Endothelial cell of umbilical vein (primary cell): ENCODE results near the gene KASH5. TPM values are rescaled to one million over a fixed set of nuclear protein-coding genes. Genes with fewer than 3 reads are reported as not detected.

Source experiments
- BruUV-seq: library from RNA; stranded (reverse); fragments of 400-500 nt; replicated peaks from 2 replicates; lab custom pipeline; 2021; lab: Mats Ljungman, UMichigan
- CTCF ChIA-PET: fragments of 300-600, 350-600 bp; sonication (Branson Sonifier 250); formaldehyde crosslinking; loops from one replicate; lab custom pipeline; 2021; ENCODE audit warnings: antibody characterized with exemption, inconsistent platforms; lab: Charles Lee
- POLR2A ChIA-PET: fragments of 300-600, 350-600 bp; sonication (Branson Sonifier 250); formaldehyde crosslinking; loops from one replicate; lab custom pipeline; 2021; ENCODE audit warnings: antibody characterized with exemption, inconsistent platforms; lab: Charles Lee
- DNase-seq: peaks from one replicate; pipeline ENCODE4 v3.0.0-alpha.2; 2011; ENCODE audit warnings: low read depth, low spot score
- FAIRE-seq: peaks from 2 replicates; lab custom pipeline; 2011; peaks lifted over from hg19 to GRCh38; lab: Jason Lieb, UNC
- H2AFZ ChIP-seq: 2 replicates; pipeline ENCODE4 v1.6.0; 2012; ENCODE audit warnings: low read depth, low read length, control low read depth, inconsistent platforms
- H3K27ac ChIP-seq: 2 replicates; pipeline ENCODE4 v1.5.1; 2011; ENCODE audit warnings: low read depth, mild to moderate bottlenecking, control low read depth, low read length, moderate library complexity; ENCODE audit not compliant: insufficient read depth
- H3K27me3 ChIP-seq, 2 experiments: 2 replicates each; pipeline versions ENCODE4 v1.6.0 to v1.6.1; 2011; ENCODE audit warnings: low read length in 2 of 2, mixed read lengths in 1 of 2; ENCODE audit not compliant: control insufficient read depth in 2 of 2, insufficient read depth in 2 of 2
- H3K36me3 ChIP-seq, 2 experiments: 2 replicates in 1 of 2; 3 replicates in 1 of 2; pipeline ENCODE4 v1.5.1; 2011; ENCODE audit warnings: low read length in 2 of 2, mild to moderate bottlenecking in 1 of 2, moderate library complexity in 1 of 2; ENCODE audit not compliant: control insufficient read depth in 2 of 2, insufficient read depth in 2 of 2; ENCODE audit errors: extremely low read depth in 1 of 2
- H3K4me1 ChIP-seq: 3 replicates; pipeline ENCODE4 v1.5.1; 2011; ENCODE audit warnings: mild to moderate bottlenecking, low read length; ENCODE audit not compliant: control insufficient read depth, insufficient read depth; ENCODE audit errors: extremely low read depth
- H3K4me2 ChIP-seq: 2 replicates; pipeline ENCODE4 v1.6.1; 2011; ENCODE audit warnings: low read length, control low read depth, mixed read lengths; ENCODE audit not compliant: insufficient read depth
- H3K4me3 ChIP-seq, 3 experiments: fragments of 200-600 bp in 1 of 3; sonication (generic), shearing (Covaris generic) in 1 of 3; replicated peaks in 1 of 3; 2 replicates each; pipeline ENCODE4 v1.5.1; 2011 to 2016; ENCODE audit warnings: control low read depth in 3 of 3, low read length in 3 of 3, mild to moderate bottlenecking in 2 of 3, inconsistent platforms in 1 of 3, low read depth in 1 of 3, moderate library complexity in 1 of 3; ENCODE audit not compliant: insufficient read depth in 1 of 3
- H3K79me2 ChIP-seq: 2 replicates; pipeline ENCODE4 v1.6.0; 2012; ENCODE audit warnings: low read length, inconsistent platforms; ENCODE audit not compliant: control insufficient read depth, insufficient read depth
- H3K9ac ChIP-seq: replicated peaks from 2 replicates; pipeline ENCODE3; 2011; ENCODE audit warnings: low read length, control low read depth; ENCODE audit not compliant: insufficient read depth; ENCODE audit errors: extremely low read depth
- H3K9me1 ChIP-seq: replicated peaks from 3 replicates; pipeline ENCODE4 v1.6.0; 2011; ENCODE audit warnings: mild to moderate bottlenecking, low read length; ENCODE audit not compliant: control insufficient read depth, insufficient read depth; ENCODE audit errors: extremely low read depth
- H3K9me3 ChIP-seq: replicated peaks from 2 replicates; pipeline ENCODE4 v1.5.1; 2012; ENCODE audit warnings: low read length, inconsistent platforms; ENCODE audit not compliant: control insufficient read depth, insufficient read depth
- H4K20me1 ChIP-seq: replicated peaks from 2 replicates; pipeline ENCODE3; 2011; ENCODE audit warnings: mild to moderate bottlenecking, low read length; ENCODE audit not compliant: control insufficient read depth, insufficient read depth; ENCODE audit errors: extremely low read depth
- CTCF ChIP-seq, 2 donors: IDR thresholded peaks; 1 replicate in 1 of 2; 2 replicates in 1 of 2; pipeline ENCODE4 v1.5.1; 2011; ENCODE audit warnings: low read length in 2 of 2, mild to moderate bottlenecking in 2 of 2, moderate library complexity in 2 of 2, control low read depth in 1 of 2, inconsistent platforms in 1 of 2, low read depth in 1 of 2; ENCODE audit not compliant: insufficient read depth in 1 of 2; ENCODE audit errors: extremely low read depth in 1 of 2
- EZH2 ChIP-seq: IDR thresholded peaks from 2 replicates; pipeline ENCODE4 v1.6.1; 2012; ENCODE audit warnings: borderline replicate concordance, low read depth, mild to moderate bottlenecking, moderate library complexity, low read length, inconsistent platforms; ENCODE audit not compliant: severe bottlenecking
- FOS ChIP-seq: IDR thresholded peaks from 2 replicates; pipeline ENCODE4 v1.6.1; 2011; ENCODE audit warnings: mild to moderate bottlenecking, low read length, moderate library complexity, borderline replicate concordance; ENCODE audit not compliant: insufficient read depth
- GATA2 ChIP-seq: IDR thresholded peaks from 2 replicates; pipeline ENCODE4 v1.7.0; 2011; ENCODE audit warnings: low read depth, mild to moderate bottlenecking, moderate library complexity, mixed read lengths, low read length; ENCODE audit not compliant: insufficient read length, insufficient read depth
- JUN ChIP-seq: IDR thresholded peaks from 2 replicates; pipeline ENCODE4 v1.6.1; 2011; ENCODE audit warnings: borderline replicate concordance, low read depth; ENCODE audit not compliant: insufficient read length, insufficient read depth
- MYC ChIP-seq: IDR thresholded peaks from one replicate; pipeline ENCODE4 v1.6.1; 2011; ENCODE audit warnings: mild to moderate bottlenecking, low read depth, low read length
- POLR2A ChIP-seq: IDR thresholded peaks from 2 replicates; pipeline ENCODE4 v1.6.1; 2012; ENCODE audit warnings: low read depth, mild to moderate bottlenecking, control low read depth, low read length
- POLR2AphosphoS5 ChIP-seq: IDR thresholded peaks from 2 replicates; pipeline ENCODE4 v1.6.1; 2012; ENCODE audit warnings: low read depth, mild to moderate bottlenecking, control low read depth, low read length, moderate library complexity; ENCODE audit not compliant: insufficient read depth
- dilution Hi-C: fragments of 300-500 bp; cut with MboI; formaldehyde crosslinking; loops from one replicate; pipeline ENCODE4 v1.15.0; 2019; ENCODE audit warnings: low sequenced_read_pairs; ENCODE audit not compliant: extremely low pct_ligation_motif_present
- intact Hi-C: fragments of 100-400 bp; cut with micrococcal nuclease; formaldehyde crosslinking; loops from one replicate; pipeline ENCODE4 v1.10.0; 2022
- polyA plus RNA-seq, 4 experiments: library from polyadenylated mRNA; depleted of rRNA in 3 of 4; stranded (reverse) in 3 of 4; unstranded in 1 of 4; fragments of >200 nt; gene quantifications; 2 replicates each; pipeline versions ENCODE4 v1.2.1 to v1.2.3, GENCODE V29; 2011 to 2012; ENCODE audit warnings: missing spikeins in 1 of 4
- total RNA-seq: library from RNA; stranded (reverse); gene quantifications from 2 replicates; pipeline ENCODE4 v1.2.3, GENCODE V29; 2021
- TF ChIP-seq, protein P1 (sequence below): IDR thresholded peaks from 2 replicates; pipeline ENCODE4 v1.6.1; 2011; ENCODE audit not compliant: insufficient read depth, insufficient read length

Gene KASH5
- total and polyA plus RNA-seq, 2 donors (not counting 3 experiments of a cell fraction or from before 2014, with no cell fraction given), result 0.03 TPM; not detected in 1

- DNase-seq (no peak), FAIRE-seq (no peak)
- peaks cover 0 to 2% of the 10 kb centered on the region in 2 experiments for H3K27me3 ChIP-seq
- no peaks in the 10 kb centered on the region for H3K9me1 ChIP-seq
- no peak overlapping the region for H3K9ac ChIP-seq
- no peaks in the 10 kb centered on the region for H3K79me2 ChIP-seq
- CTCF ChIA-PET, result interaction anchor here (0.7 to 1.9 kb wide), 3 partner anchors 11 to 55 kb away, joined by 4 to 11 read pairs (median 4); no protein-coding TSS in a partner anchor
- TF ChIP-seq, protein P1, sequence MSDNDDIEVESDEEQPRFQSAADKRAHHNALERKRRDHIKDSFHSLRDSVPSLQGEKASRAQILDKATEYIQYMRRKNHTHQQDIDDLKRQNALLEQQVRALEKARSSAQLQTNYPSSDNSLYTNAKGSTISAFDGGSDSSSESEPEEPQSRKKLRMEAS, result no peak
- TF ChIP-seq EZH2 (no peak), GATA2 (no peak), POLR2A (no peak), CTCF (IDR thresholded peaks at IDR 0.05; ENCODE audit: extremely low read depth in 1 of 2, insufficient read depth in 1 of 2, low read depth in 1 of 2, low read length in 2 of 2) (no peak), FOS (no peak), MYC (no peak), POLR2AphosphoS5 (no peak), JUN (no peak)
- no peak overlapping the region for H3K4me2 ChIP-seq
- no peaks in the 10 kb centered on the region for H3K4me1 ChIP-seq
- H2AFZ ChIP-seq, result no peak overlapping the region
- intact Hi-C loops, result no loop called here
- POLR2A ChIA-PET, result no interaction called here
- no peaks in the 10 kb centered on the region for H4K20me1 ChIP-seq
- BruUV-seq, result no TSS peak
- dilution Hi-C loops, result no loop called here
- no peaks in the 10 kb centered on the region for H3K9me3 ChIP-seq
- no peak overlapping the region for H3K27ac ChIP-seq
- H3K4me3 ChIP-seq, result no peak overlapping the region
- H3K36me3 ChIP-seq, result no peaks in the 10 kb centered on the region
Measured at GRCh38 chr19:49390131-49390928, 2.3 kb downstream of the KASH5 start.
